Esophagus squamous epithelium (tissue), 5 donors: ENCODE results near the gene TPO. TPM values are rescaled to one million over a fixed set of nuclear protein-coding genes. Genes with fewer than 3 reads are reported as not detected.

ENCODE experiments used
- DNase-seq: peaks from one replicate; lab custom pipeline; 2025; lab: John Stamatoyannopoulos, UW
- H3K27ac ChIP-seq, 4 donors: fragments of 200-600 bp; sonication (generic); one replicate each; pipeline ENCODE4 v1.5.1; 2016 to 2019; ENCODE audit warnings: mild to moderate bottlenecking in 1 of 4
- H3K27me3 ChIP-seq, 4 donors: fragments of 200-600 bp; sonication (generic); 1 replicate in 3 of 4; 2 replicates in 1 of 4; pipeline versions ENCODE4 v1.5.1 to v1.6.0; 2017 to 2021; ENCODE audit warnings: antibody characterized with exemption in 1 of 4
- H3K36me3 ChIP-seq, 3 donors: fragments of 200-600 bp; sonication (generic); one replicate each; pipeline ENCODE4 v1.5.1; 2016 to 2019
- H3K4me1 ChIP-seq, 3 donors: fragments of 200-600 bp; sonication (generic); one replicate each; pipeline ENCODE4 v1.5.1; 2017 to 2019
- H3K4me3 ChIP-seq, 4 donors: fragments of 200-600 bp; sonication (generic); 1 replicate in 3 of 4; 2 replicates in 1 of 4; pipeline ENCODE4 v1.5.1; 2016 to 2019; ENCODE audit warnings: mild to moderate bottlenecking in 2 of 4, moderate library complexity in 1 of 4
- H3K9me3 ChIP-seq, 3 donors: fragments of 200-600 bp; sonication (generic); one replicate each; pipeline ENCODE4 v1.5.1; 2016 to 2019
- CTCF ChIP-seq, 6 experiments: fragments of 450-650 bp in 4 of 6; fragments of 200-600 bp in 2 of 6; sonication (generic) in 2 of 6; IDR thresholded peaks; one replicate each; pipeline ENCODE4 v1.5.1; 2016 to 2019; ENCODE audit warnings: antibody characterized with exemption in 6 of 6, mild to moderate bottlenecking in 4 of 6, moderate library complexity in 4 of 6
- POLR2A ChIP-seq, 4 donors: fragments of 450-650 bp; IDR thresholded peaks; one replicate each; pipeline ENCODE4 v1.6.1; 2017; ENCODE audit warnings: antibody characterized with exemption in 4 of 4, mild to moderate bottlenecking in 4 of 4, moderate library complexity in 3 of 4
- WGBS, 2 donors: methylation state at CpG; one replicate each; pipeline ENCODE4 v1.1.5; 2018; 5-methylcytosine and 5-hydroxymethylcytosine counted together
- intact Hi-C: fragments of 100-400 bp; cut with DNase I; formaldehyde crosslinking; loops from one replicate; pipeline ENCODE4 v1.15.0; 2022
- total RNA-seq, 4 donors: library from RNA; depleted of rRNA; stranded (reverse); fragments of >200 nt; gene quantifications; one replicate each; pipeline ENCODE4 v1.1.0, GENCODE V29; 2016
- donor health status: DM: yes; HTN: yes; CAD: no.

Gene TPO
- total RNA-seq, 4 donors from 2014 or later, result 0.31 to 4.6 (median 2.7) TPM

GRCh38 chr2:1550658-1551316 lies 137.5 kb downstream of the TPO start:
- Histone ChIP-seq H3K27ac (no peak overlapping the region), H3K36me3 (no peaks in the 10 kb centered on the region), H3K27me3 (peaks cover 0 to 36% (median 0%) of the 10 kb centered on the region in 4 donors), H3K4me1 (peaks cover 6 to 15% (median 7%) of the 10 kb centered on the region in 3 donors), H3K4me3 (peak overlapping the region in 1 of 4 donors; percentile 16), H3K9me3 (no peaks in the 10 kb centered on the region)
- DNase-seq, result no peak
- TF ChIP-seq POLR2A (IDR thresholded peaks at IDR 0.05), result no peak
- TF ChIP-seq CTCF (IDR thresholded peaks at IDR 0.05), result peak; percentile 73 to 97 (median 84)
- intact Hi-C loops, result no loop called here
- WGBS, 2 donors, result 25 to 63% methylated on average over 3 to 8 of the region's 32 CpGs

- no peak for DNase-seq
- Histone ChIP-seq H3K9me3 (no peaks in the 10 kb centered on the region), H3K27ac (no peak overlapping the region), H3K4me3 (no peak overlapping the region), H3K36me3 (no peaks in the 10 kb centered on the region), H3K4me1 (peaks cover 6 to 8% (median 7%) of the 10 kb centered on the region in 3 donors), H3K27me3 (peaks cover 0 to 27% (median 0%) of the 10 kb centered on the region in 4 donors)
- intact Hi-C loops, result no loop called here
- 82 to 83% methylated on average over 4 of the region's 4 CpGs for WGBS, 2 donors
- TF ChIP-seq POLR2A (IDR thresholded peaks at IDR 0.05) (no peak), CTCF (IDR thresholded peaks at IDR 0.05) (no peak)
Observed at GRCh38 chr2:1551905-1552304, 138.6 kb downstream of the TPO start.

GRCh38 chr2:1552611-1553010 lies 139.3 kb downstream of the TPO start:
- Histone ChIP-seq H3K9me3 (no peaks in the 10 kb centered on the region), H3K36me3 (no peaks in the 10 kb centered on the region), H3K4me3 (no peak overlapping the region), H3K27ac (peak overlapping the region in 1 of 4 donors; percentile 39), H3K4me1 (peaks cover 6 to 8% (median 7%) of the 10 kb centered on the region in 3 donors), H3K27me3 (peaks cover 0 to 22% (median 0%) of the 10 kb centered on the region in 4 donors)
- 71 to 91% methylated on average over 7 of the region's 7 CpGs for WGBS, 2 donors
- DNase-seq, result no peak
- intact Hi-C loops, result no loop called here
- TF ChIP-seq CTCF (IDR thresholded peaks at IDR 0.05) (no peak), POLR2A (IDR thresholded peaks at IDR 0.05) (no peak)

- 56 to 63% methylated on average over 9 of the region's 9 CpGs for WGBS, 2 donors
- TF ChIP-seq POLR2A (IDR thresholded peaks at IDR 0.05), result no peak
- H3K36me3 ChIP-seq, result no peaks in the 10 kb centered on the region
- peak overlapping the region in 1 of 4 donors; percentile 39 for H3K27ac ChIP-seq
- H3K27me3 ChIP-seq, result peaks cover 0 to 22% (median 0%) of the 10 kb centered on the region in 4 donors
- no peaks in the 10 kb centered on the region for H3K9me3 ChIP-seq
- intact Hi-C loops, result no loop called here
- no peak for DNase-seq
- no peak overlapping the region for H3K4me3 ChIP-seq
- peaks cover 6 to 8% (median 7%) of the 10 kb centered on the region in 3 donors for H3K4me1 ChIP-seq
Observed at GRCh38 chr2:1553671-1554295, 140.5 kb downstream of the TPO start.

- no peak overlapping the region for H3K27ac ChIP-seq
- WGBS, 2 donors, result 82 to 88% methylated on average over 3 to 4 of the region's 9 CpGs
- no peaks in the 10 kb centered on the region for H3K9me3 ChIP-seq
- H3K4me1 ChIP-seq, result no peaks in the 10 kb centered on the region
- H3K4me3 ChIP-seq, result no peak overlapping the region
- peaks cover 0 to 6% (median 0%) of the 10 kb centered on the region in 4 donors for H3K27me3 ChIP-seq
- TF ChIP-seq CTCF (IDR thresholded peaks at IDR 0.05) (no peak), POLR2A (IDR thresholded peaks at IDR 0.05) (no peak)
- DNase-seq, result no peak
- H3K36me3 ChIP-seq, result no peaks in the 10 kb centered on the region
- intact Hi-C loops, result no loop called here
Observed at GRCh38 chr2:1556286-1556685, 143.0 kb downstream of the TPO start.
